ENCODE data around the gene MYH6.

- TF ChIP-seq, protein P1, sequence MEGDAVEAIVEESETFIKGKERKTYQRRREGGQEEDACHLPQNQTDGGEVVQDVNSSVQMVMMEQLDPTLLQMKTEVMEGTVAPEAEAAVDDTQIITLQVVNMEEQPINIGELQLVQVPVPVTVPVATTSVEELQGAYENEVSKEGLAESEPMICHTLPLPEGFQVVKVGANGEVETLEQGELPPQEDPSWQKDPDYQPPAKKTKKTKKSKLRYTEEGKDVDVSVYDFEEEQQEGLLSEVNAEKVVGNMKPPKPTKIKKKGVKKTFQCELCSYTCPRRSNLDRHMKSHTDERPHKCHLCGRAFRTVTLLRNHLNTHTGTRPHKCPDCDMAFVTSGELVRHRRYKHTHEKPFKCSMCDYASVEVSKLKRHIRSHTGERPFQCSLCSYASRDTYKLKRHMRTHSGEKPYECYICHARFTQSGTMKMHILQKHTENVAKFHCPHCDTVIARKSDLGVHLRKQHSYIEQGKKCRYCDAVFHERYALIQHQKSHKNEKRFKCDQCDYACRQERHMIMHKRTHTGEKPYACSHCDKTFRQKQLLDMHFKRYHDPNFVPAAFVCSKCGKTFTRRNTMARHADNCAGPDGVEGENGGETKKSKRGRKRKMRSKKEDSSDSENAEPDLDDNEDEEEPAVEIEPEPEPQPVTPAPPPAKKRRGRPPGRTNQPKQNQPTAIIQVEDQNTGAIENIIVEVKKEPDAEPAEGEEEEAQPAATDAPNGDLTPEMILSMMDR (IDR thresholded peaks at IDR 0.05; ENCODE audit: extremely low read depth in 1 of 2, insufficient read depth in 1 of 2, low read depth in 1 of 2, low read length in 2 of 2) = no peak
- no peak for TF ChIP-seq EZH2 (IDR thresholded peaks at IDR 0.05; ENCODE audit: borderline replicate concordance, low read depth, low read length, severe bottlenecking)
- TF ChIP-seq MYC (IDR thresholded peaks at IDR 0.05; ENCODE audit: low read depth, low read length) = no peak
- TF ChIP-seq POLR2AphosphoS5 (IDR thresholded peaks at IDR 0.05; ENCODE audit: insufficient read depth, low read depth, low read length) = no peak
- no peak for TF ChIP-seq POLR2A (IDR thresholded peaks at IDR 0.05; ENCODE audit: low read depth, low read length)
- TF ChIP-seq, protein P2, sequence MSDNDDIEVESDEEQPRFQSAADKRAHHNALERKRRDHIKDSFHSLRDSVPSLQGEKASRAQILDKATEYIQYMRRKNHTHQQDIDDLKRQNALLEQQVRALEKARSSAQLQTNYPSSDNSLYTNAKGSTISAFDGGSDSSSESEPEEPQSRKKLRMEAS (IDR thresholded peaks at IDR 0.05; ENCODE audit: insufficient read depth, insufficient read length) = no peak
- no peak for TF ChIP-seq GATA2 (IDR thresholded peaks at IDR 0.05; ENCODE audit: insufficient read depth, insufficient read length, low read depth, low read length)
- no peak for TF ChIP-seq JUN (IDR thresholded peaks at IDR 0.05; ENCODE audit: borderline replicate concordance, insufficient read depth, insufficient read length, low read depth)
- no peak for TF ChIP-seq FOS (IDR thresholded peaks at IDR 0.05; ENCODE audit: borderline replicate concordance, insufficient read depth, low read length)
These were observed 35.6 kb downstream of the MYH6 start, which contains the start of gene IL25 for GRCh38 chr14:23372509-23372908.

All from endothelial cell of umbilical vein (primary cell).